ENCODE results near the gene MATR3. TPM values are rescaled to one million over a fixed set of nuclear protein-coding genes. Genes with fewer than 3 reads are reported as not detected.

The MATR3 gene
- total and polyA plus RNA-seq, 8 donors: 68.2 to 352 (median 116) TPM

- intact Hi-C loops (cut with DNase I; ENCODE audit: low total_unique reads): no loop called here
- no peaks in the 10 kb centered on the region for H3K27me3 ChIP-seq
- no peak for DNase-seq
- H3K27ac ChIP-seq: no peak overlapping the region
- H3K4me3 ChIP-seq: no peak overlapping the region
- peaks cover 0 to 38% (median 18%) of the 10 kb centered on the region in 4 donors for H3K4me1 ChIP-seq
- TF ChIP-seq POLR2A (IDR thresholded peaks at IDR 0.05): no peak
- no peak for TF ChIP-seq EP300 (IDR thresholded peaks at IDR 0.05)
- TF ChIP-seq POLR2AphosphoS5 (IDR thresholded peaks at IDR 0.05): no peak
- TF ChIP-seq CTCF (IDR thresholded peaks at IDR 0.05): no peak
- H3K36me3 ChIP-seq: peaks cover 17 to 30% (median 25%) of the 10 kb centered on the region in 4 donors
- H3K9me3 ChIP-seq: no peaks in the 10 kb centered on the region
- WGBS, 5 donors: 90 to 97% (median 95%) methylated on average over 4 of the region's 4 CpGs
Measured at GRCh38 chr5:139360384-139360783, 66.8 kb downstream of the MATR3 start.

- TF ChIP-seq POLR2AphosphoS5 (IDR thresholded peaks at IDR 0.05) (no peak), CTCF (IDR thresholded peaks at IDR 0.05) (no peak), POLR2A (IDR thresholded peaks at IDR 0.05) (no peak), EP300 (IDR thresholded peaks at IDR 0.05) (no peak)
- WGBS, 5 donors: 74 to 86% (median 85%) methylated on average over 6 of the region's 6 CpGs
- H3K27me3 ChIP-seq: no peaks in the 10 kb centered on the region
- intact Hi-C loops (cut with DNase I; ENCODE audit: low total_unique reads): no loop called here
- H3K4me3 ChIP-seq: no peak overlapping the region
- no peaks in the 10 kb centered on the region for H3K9me3 ChIP-seq
- H3K36me3 ChIP-seq: peaks cover 31 to 44% (median 39%) of the 10 kb centered on the region in 4 donors
- peaks cover 0 to 26% (median 15%) of the 10 kb centered on the region in 4 donors for H3K4me1 ChIP-seq
- H3K27ac ChIP-seq: no peak overlapping the region
- DNase-seq: no peak
Measured at GRCh38 chr5:139361835-139362429, 68.4 kb downstream of the MATR3 start.

GRCh38 chr5:139363937-139364336, 70.4 kb downstream of the MATR3 start:
- Histone ChIP-seq H3K27ac (no peak overlapping the region), H3K4me1 (peaks cover 0 to 16% (median 4%) of the 10 kb centered on the region in 4 donors), H3K36me3 (peaks cover 40 to 64% (median 59%) of the 10 kb centered on the region in 4 donors), H3K4me3 (no peak overlapping the region), H3K9me3 (no peaks in the 10 kb centered on the region), H3K27me3 (no peaks in the 10 kb centered on the region)
- no peak for DNase-seq
- intact Hi-C loops (cut with DNase I; ENCODE audit: low total_unique reads): no loop called here
- WGBS, 5 donors: 77 to 83% (median 80%) methylated on average over 2 of the region's 2 CpGs
- no peak for TF ChIP-seq POLR2A (IDR thresholded peaks at IDR 0.05)
- no peak for TF ChIP-seq POLR2AphosphoS5 (IDR thresholded peaks at IDR 0.05)
- no peak for TF ChIP-seq EP300 (IDR thresholded peaks at IDR 0.05)
- TF ChIP-seq CTCF (IDR thresholded peaks at IDR 0.05): no peak

GRCh38 chr5:139364466-139364865, 70.9 kb downstream of the MATR3 start:
- Histone ChIP-seq H3K9me3 (no peaks in the 10 kb centered on the region), H3K4me3 (no peak overlapping the region), H3K36me3 (peaks cover 40 to 69% (median 64%) of the 10 kb centered on the region in 4 donors), H3K4me1 (peaks cover 0 to 16% (median 4%) of the 10 kb centered on the region in 4 donors), H3K27ac (no peak overlapping the region), H3K27me3 (no peaks in the 10 kb centered on the region)
- intact Hi-C loops (cut with DNase I; ENCODE audit: low total_unique reads): no loop called here
- WGBS, 5 donors: 80 to 89% (median 86%) methylated on average over 2 of the region's 2 CpGs
- no peak for DNase-seq
- TF ChIP-seq EP300 (IDR thresholded peaks at IDR 0.05) (no peak), POLR2AphosphoS5 (IDR thresholded peaks at IDR 0.05) (no peak), POLR2A (IDR thresholded peaks at IDR 0.05) (no peak), CTCF (IDR thresholded peaks at IDR 0.05) (no peak)
